A673 (cell line): ENCODE results near the gene TRIP10.

Experiments
- CTCF ChIP-seq: fragments of 300-800, 200-600 bp; sonication (generic); conservative IDR thresholded peaks from 2 replicates; pipeline ENCODE4 v1.5.1; 2017; ENCODE audit warnings: low read depth, mild to moderate bottlenecking, antibody characterized with exemption, low read length, moderate library complexity, mixed read lengths
- EZH2 ChIP-seq: fragments of 200-600 bp; sonication (generic); IDR thresholded peaks from 2 replicates; pipeline ENCODE4 v1.6.1; 2017; ENCODE audit warnings: borderline replicate concordance, low read depth, mild to moderate bottlenecking, mixed read lengths, antibody characterized with exemption, low read length; ENCODE audit not compliant: poor library complexity, severe bottlenecking

- TF ChIP-seq CTCF, result no peak
- no peak for TF ChIP-seq EZH2
Measured at GRCh38 chr19:6738787-6739389, 592 bp upstream of the TRIP10 start.
